GM12874 (cell line): ENCODE data around the gene THSD4.

ENCODE experiments used
- TF ChIP-seq, protein P1 (sequence below): IDR thresholded peaks from 2 replicates; pipeline ENCODE4 v1.5.1; 2011; ENCODE audit warnings: low read depth, mild to moderate bottlenecking, control low read depth, low read length, moderate library complexity; ENCODE audit not compliant: insufficient read depth

THSD4 gene

DNA sequence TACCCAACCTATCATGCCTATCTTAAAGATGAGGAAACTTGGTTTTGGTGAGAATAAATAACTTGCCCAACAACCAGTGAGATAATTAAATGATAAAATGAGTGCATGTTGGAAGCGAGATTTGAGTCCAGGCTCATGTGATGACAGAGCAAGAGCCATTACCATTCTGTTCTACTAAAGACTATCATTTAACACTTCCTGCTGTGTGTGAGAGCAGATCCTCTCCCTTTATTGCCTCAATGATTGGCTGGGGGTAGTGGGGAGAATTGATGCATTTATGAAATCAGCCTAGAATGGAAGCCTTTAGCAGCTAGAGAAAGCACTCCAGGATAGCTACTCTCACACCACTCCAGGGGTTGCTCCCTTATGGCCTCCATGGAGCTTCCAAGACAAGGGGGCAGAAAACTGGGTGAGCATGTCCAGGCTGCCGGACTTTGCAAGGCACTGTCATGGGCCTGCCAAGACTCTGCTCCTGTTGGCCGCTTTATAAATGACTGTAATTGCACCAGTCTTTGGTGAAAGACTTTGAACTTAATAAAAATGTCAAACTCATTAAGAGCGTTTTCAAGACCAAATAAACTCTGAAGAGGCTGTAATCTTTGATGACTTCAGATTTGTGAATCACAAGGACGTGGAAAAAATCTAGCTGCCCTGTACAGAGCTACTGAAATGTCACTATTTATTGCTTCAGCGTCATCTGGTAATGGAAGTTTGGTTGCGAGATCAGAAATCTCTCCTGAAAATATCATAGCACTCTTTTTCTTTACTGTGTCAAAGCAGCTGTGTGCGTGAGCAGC is 486.0 kb downstream of the THSD4 start:
- TF ChIP-seq, protein P1, sequence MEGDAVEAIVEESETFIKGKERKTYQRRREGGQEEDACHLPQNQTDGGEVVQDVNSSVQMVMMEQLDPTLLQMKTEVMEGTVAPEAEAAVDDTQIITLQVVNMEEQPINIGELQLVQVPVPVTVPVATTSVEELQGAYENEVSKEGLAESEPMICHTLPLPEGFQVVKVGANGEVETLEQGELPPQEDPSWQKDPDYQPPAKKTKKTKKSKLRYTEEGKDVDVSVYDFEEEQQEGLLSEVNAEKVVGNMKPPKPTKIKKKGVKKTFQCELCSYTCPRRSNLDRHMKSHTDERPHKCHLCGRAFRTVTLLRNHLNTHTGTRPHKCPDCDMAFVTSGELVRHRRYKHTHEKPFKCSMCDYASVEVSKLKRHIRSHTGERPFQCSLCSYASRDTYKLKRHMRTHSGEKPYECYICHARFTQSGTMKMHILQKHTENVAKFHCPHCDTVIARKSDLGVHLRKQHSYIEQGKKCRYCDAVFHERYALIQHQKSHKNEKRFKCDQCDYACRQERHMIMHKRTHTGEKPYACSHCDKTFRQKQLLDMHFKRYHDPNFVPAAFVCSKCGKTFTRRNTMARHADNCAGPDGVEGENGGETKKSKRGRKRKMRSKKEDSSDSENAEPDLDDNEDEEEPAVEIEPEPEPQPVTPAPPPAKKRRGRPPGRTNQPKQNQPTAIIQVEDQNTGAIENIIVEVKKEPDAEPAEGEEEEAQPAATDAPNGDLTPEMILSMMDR: no peak

DNA sequence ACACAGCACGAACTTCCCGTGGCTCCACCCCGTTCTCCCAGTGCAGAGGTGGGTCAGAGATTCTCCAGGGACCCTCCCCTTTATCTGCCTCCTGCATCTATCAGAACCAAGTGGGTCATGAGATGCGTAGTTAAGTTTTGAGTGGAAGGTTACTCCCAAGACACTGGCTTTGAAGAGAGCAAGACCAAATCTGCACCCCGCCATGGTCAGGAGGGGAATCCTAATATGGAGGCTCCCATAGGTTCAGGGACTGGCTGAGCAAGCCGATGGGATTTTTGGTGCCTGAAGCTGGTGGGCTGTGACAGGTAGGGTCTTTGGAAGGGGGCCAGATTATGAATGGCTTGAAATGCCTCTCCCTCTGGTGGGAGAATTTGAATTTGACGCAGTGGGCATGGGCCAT is 488.1 kb downstream of the THSD4 start:
- TF ChIP-seq, protein P1: no peak

GRCh38 chr15:71607383-71607782 is 492.1 kb downstream of the THSD4 start:
- TF ChIP-seq, protein P1: no peak

DNA sequence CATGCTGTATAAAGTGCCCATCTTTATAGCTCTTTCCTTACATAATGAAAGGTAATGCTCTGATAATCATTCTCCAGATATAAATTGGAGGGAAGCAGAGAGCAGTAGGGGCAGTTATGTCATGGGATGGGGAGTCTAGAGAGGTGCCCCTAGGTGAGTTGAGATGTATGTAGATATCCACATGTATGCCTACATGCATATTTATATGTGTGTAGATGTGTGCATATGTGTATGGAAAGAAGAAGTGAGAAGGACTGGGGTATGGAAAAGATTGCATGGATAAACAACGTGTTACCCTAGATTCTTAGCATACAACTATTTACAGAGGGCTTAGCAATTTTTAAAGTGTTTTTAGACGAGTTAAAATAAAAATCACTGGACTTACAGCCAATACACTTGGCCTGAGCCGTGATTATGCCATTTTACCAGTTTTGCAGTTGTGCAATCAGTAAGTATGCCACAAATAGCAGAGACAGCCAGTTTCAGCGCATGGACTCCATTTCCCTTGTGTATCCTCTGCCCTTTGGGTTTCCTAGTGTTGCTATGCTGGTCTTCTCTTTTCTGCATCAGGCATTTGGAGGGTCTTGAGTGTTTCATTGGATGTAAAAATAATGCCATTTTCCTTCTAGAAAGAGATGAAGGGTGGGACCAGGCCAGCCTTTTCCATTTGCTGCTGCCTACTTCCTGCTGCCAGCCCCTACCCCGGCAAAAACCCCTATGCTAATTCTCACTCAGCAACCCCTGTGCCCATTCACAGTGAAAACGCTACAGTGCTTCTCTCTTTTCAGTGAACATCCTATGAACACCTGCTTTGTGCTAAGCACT is 495.7 kb downstream of the THSD4 start:
- TF ChIP-seq, protein P1: no peak

DNA sequence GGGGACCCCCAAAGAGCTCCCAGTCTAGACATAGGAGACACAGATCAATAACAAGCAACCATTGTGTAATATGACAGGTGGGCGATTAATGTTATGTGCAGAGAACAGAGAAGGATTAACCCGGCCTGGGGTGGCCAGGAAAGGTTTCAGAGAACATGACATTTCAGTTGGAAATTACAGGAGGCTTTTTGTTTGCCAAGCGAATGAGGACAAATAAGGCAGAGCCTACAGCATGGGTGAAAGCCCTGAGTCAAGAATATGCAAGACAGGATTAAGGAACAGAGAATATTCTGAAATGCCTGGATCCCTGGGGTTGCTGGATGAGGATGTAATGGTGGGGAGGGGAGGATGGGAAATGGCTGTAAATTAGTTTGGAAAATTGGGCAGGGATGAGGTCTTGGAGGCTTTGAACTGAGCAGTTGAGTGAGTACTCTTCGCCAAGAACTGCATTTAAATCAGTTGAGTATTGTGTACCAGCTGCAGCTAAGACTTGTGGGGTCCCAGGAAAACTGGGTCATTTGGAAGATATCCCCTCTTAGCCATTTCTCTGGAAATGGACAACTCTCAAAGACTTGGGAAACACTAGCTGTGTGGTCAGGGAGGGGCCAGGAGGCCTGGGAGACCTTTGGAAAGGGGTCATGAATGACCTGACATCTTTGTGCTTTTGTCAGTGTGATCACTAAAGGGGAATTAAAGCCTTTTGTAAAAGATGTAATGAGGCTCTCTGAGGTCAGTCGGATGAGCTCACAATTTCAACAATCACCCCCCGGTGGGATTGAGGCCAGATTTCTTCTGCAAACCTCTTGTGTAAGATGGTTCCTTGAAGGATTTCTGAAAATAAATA is 496.5 kb downstream of the THSD4 start:
- TF ChIP-seq, protein P1: no peak

DNA sequence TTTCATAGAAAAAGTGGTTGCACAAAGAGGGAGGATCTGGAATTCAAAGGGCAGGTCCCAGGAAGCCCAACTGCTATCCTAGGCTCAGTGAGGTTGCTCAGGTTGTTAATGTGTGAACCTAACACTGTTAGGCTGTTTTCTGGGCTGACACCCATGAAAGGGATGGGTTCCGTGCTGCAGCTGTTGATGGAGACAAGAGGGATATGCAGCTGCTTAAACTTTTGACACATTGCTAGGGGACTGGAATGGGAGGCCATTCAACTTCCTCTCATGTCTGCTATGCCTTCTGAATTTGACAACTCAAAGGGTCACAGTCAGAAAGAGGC is 497.1 kb downstream of the THSD4 start:
- TF ChIP-seq, protein P1: no peak

GRCh38 chr15:71612869-71613268 is 497.6 kb downstream of the THSD4 start:
- TF ChIP-seq, protein P1: no peak
